ENCODE results near the gene YARS1.

GRCh38 chr1:32783851-32784250 is 33.3 kb downstream of the YARS1 start:
- TF ChIP-seq CTCF (IDR thresholded peaks at IDR 0.05; ENCODE audit: low read length) (no peak), EZH2phosphoT487 (IDR thresholded peaks at IDR 0.05; ENCODE audit: low read length) (no peak)
